ENCODE results near the gene CLDN9.

Gene CLDN9

GRCh38 chr16:3013491-3013951 is 798 bp downstream of the CLDN9 start:
- H3K27me3 ChIP-seq (replicated peaks; ENCODE audit: control insufficient read depth, insufficient read depth, low read length) = no peaks in the 10 kb centered on the region; the same call in none of the 2 replicates
- no peak overlapping the region for H3K4me3 ChIP-seq (replicated peaks; ENCODE audit: low read depth, low read length)

GRCh38 chr16:3013998-3014690 is 1.4 kb downstream of the CLDN9 start:
- TF ChIP-seq CTCF (IDR thresholded peaks at IDR 0.05; ENCODE audit: insufficient read depth, low read length, poor library complexity, severe bottlenecking) = no peak
- Histone ChIP-seq H3K36me3 (ENCODE audit: control insufficient read depth, insufficient read depth, low read length) (no peaks in the 10 kb centered on the region), H3K4me3 (replicated peaks; ENCODE audit: low read depth, low read length) (no peak overlapping the region), H3K27me3 (replicated peaks; ENCODE audit: control insufficient read depth, insufficient read depth, low read length) (no peaks in the 10 kb centered on the region; the same call in none of the 2 replicates)
- DNase-seq (ENCODE audit: extremely low read depth, insufficient read length) = no peak

More at GRCh38 chr16:3013491-3013951, 798 bp downstream of the CLDN9 start:
- no peak for DNase-seq (ENCODE audit: extremely low read depth, insufficient read length)
- TF ChIP-seq CTCF (IDR thresholded peaks at IDR 0.05; ENCODE audit: insufficient read depth, low read length, poor library complexity, severe bottlenecking) = no peak
- H3K36me3 ChIP-seq (ENCODE audit: control insufficient read depth, insufficient read depth, low read length) = no peaks in the 10 kb centered on the region

- Histone ChIP-seq H3K4me3 (replicated peaks; ENCODE audit: low read depth, low read length) (no peak overlapping the region), H3K27me3 (replicated peaks; ENCODE audit: control insufficient read depth, insufficient read depth, low read length) (no peaks in the 10 kb centered on the region; the same call in none of the 2 replicates), H3K36me3 (ENCODE audit: control insufficient read depth, insufficient read depth, low read length) (no peaks in the 10 kb centered on the region)
- no peak for DNase-seq (ENCODE audit: extremely low read depth, insufficient read length)
- TF ChIP-seq CTCF (IDR thresholded peaks at IDR 0.05; ENCODE audit: insufficient read depth, low read length, poor library complexity, severe bottlenecking) = no peak
These were observed 2.2 kb downstream of the CLDN9 start for GRCh38 chr16:3014971-3015370.

GRCh38 chr16:3015865-3016521 is 3.3 kb downstream of the CLDN9 start:
- Histone ChIP-seq H3K27me3 (replicated peaks; ENCODE audit: control insufficient read depth, insufficient read depth, low read length) (no peaks in the 10 kb centered on the region; the same call in none of the 2 replicates), H3K4me3 (replicated peaks; ENCODE audit: low read depth, low read length) (no peak overlapping the region), H3K36me3 (ENCODE audit: control insufficient read depth, insufficient read depth, low read length) (no peaks in the 10 kb centered on the region)
- TF ChIP-seq CTCF (IDR thresholded peaks at IDR 0.05; ENCODE audit: insufficient read depth, low read length, poor library complexity, severe bottlenecking) = no peak
- DNase-seq (ENCODE audit: extremely low read depth, insufficient read length) = no peak

GRCh38 chr16:3017344-3017743 is 4.6 kb downstream of the CLDN9 start:
- no peak for TF ChIP-seq CTCF (IDR thresholded peaks at IDR 0.05; ENCODE audit: insufficient read depth, low read length, poor library complexity, severe bottlenecking)
- no peaks in the 10 kb centered on the region; the same call in none of the 2 replicates for H3K27me3 ChIP-seq (replicated peaks; ENCODE audit: control insufficient read depth, insufficient read depth, low read length)

More at GRCh38 chr16:3017344-3017743, 4.6 kb downstream of the CLDN9 start:
- no peak overlapping the region for H3K4me3 ChIP-seq (replicated peaks; ENCODE audit: low read depth, low read length)
- no peaks in the 10 kb centered on the region for H3K36me3 ChIP-seq (ENCODE audit: control insufficient read depth, insufficient read depth, low read length)
- DNase-seq (ENCODE audit: extremely low read depth, insufficient read length) = no peak

Measured in GM06990 (cell line).